Activated CD8-positive, alpha-beta memory T cell treated with anti-CD3 and anti-CD28 coated beads, Interleukin-2, amount 10 ng/mL, durations not matched to agents 7 days and 5 days (primary cell): ENCODE results near the gene STEAP3. TPM values are rescaled to one million over a fixed set of nuclear protein-coding genes. Genes with fewer than 3 reads are reported as not detected.

ENCODE experiments used
- ATAC-seq: fragments of 150-1000 bp; cut with Tn5 transposase; one replicate; pipeline ENCODE4 v1.10.0; 2021; ENCODE audit warnings: moderate library complexity
- CTCF ChIA-PET: fragments of 350-600 bp; sonication (Branson Sonifier 250); formaldehyde crosslinking; loops from one replicate; lab custom pipeline; 2021; ENCODE audit warnings: antibody characterized with exemption; lab: Charles Lee
- DNase-seq: peaks from one replicate; pipeline ENCODE4 v3.0.0-alpha.2; 2020
- H3K27ac Mint-ChIP-seq: one replicate; pipeline ENCODE4 v1.8.0; 2021; ENCODE audit warnings: mild to moderate bottlenecking, mixed read lengths
- H3K27me3 Mint-ChIP-seq: one replicate; pipeline ENCODE4 v1.8.0; 2021; ENCODE audit warnings: mixed read lengths
- H3K36me3 Mint-ChIP-seq: one replicate; pipeline ENCODE4 v1.8.0; 2021; ENCODE audit warnings: mild to moderate bottlenecking, mixed read lengths
- H3K4me1 Mint-ChIP-seq: one replicate; pipeline ENCODE4 v1.8.0; 2021; ENCODE audit warnings: mixed read lengths
- H3K4me3 Mint-ChIP-seq: one replicate; pipeline ENCODE4 v1.8.0; 2021; ENCODE audit warnings: mild to moderate bottlenecking, moderate library complexity, mixed read lengths
- H3K9me3 Mint-ChIP-seq: one replicate; pipeline ENCODE4 v1.8.0; 2022; ENCODE audit warnings: low read depth, mixed read lengths
- total RNA-seq, 2 experiments: library from RNA; stranded (reverse); gene quantifications; one replicate each; pipeline ENCODE4 v1.2.3, GENCODE V29; 2021

Gene STEAP3
- total RNA-seq, 2 experiments from 2014 or later = 0.15 to 0.68 TPM

DNA sequence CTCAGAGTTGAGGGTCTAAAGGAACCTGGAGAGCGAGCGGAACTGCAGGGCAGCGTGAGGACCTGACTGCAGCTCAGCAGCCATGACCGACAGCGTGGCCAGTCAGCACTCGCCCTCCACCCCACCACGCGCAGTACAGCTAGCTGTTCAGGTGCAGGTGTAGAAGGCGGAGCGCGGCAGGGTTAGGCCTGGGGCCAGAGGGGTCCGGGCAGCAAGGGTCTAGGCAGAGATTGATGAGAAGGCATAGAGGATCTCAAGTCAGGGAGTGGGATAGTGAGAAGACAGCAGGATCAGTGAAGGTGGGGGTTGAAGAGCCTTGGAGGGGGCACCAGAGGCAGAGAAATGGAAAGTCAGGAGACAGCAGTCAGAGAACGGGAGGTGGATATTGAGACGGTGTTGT is 71.0 kb downstream of the STEAP3 start:
- no peaks in the 10 kb centered on the region for H3K9me3 Mint-ChIP-seq
- DNase-seq (no peak), ATAC-seq (no peak)
- H3K36me3 Mint-ChIP-seq = no peaks in the 10 kb centered on the region
- H3K4me3 Mint-ChIP-seq = no peak overlapping the region
- no peaks in the 10 kb centered on the region for H3K27me3 Mint-ChIP-seq
- CTCF ChIA-PET = no interaction called here
- no peak overlapping the region for H3K27ac Mint-ChIP-seq
- no peaks in the 10 kb centered on the region for H3K4me1 Mint-ChIP-seq

DNA sequence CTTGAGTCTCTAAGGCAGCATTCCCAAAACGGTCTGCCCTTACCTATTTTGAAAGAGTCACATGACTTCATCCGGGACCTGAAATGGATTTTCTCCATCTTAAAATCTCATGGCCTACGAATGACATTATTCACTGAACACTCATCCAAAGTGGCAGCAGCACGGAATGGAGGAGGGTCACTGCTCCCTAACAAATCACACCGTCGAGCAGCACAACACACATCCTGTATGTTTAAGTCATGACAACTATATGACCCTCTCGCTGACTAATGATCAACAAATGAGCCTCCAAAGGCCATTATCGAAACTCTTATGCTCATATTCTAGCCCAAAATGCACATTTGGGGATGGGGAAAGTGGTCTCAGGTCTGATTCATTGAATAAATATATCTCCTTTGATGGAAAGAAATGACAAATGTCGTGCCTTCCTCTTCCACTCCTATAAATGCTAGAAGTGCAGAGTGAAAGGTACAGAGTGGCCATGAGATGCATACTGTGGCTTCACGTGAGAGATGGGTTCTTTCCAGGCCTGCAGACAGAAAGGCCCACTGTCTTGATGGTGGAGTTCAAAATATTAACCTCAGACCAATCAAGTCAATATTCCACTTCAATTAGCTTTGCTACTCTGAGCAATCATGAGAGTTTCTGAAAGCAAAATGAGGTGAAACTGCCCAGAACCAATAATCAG is 72.2 kb downstream of the STEAP3 start:
- H3K36me3 Mint-ChIP-seq = peaks cover under 1% of the 10 kb centered on the region
- H3K27me3 Mint-ChIP-seq = no peaks in the 10 kb centered on the region
- ATAC-seq (no peak), DNase-seq (no peak)
- H3K27ac Mint-ChIP-seq = no peak overlapping the region
- CTCF ChIA-PET = no interaction called here
- H3K9me3 Mint-ChIP-seq = no peaks in the 10 kb centered on the region
- H3K4me3 Mint-ChIP-seq = no peak overlapping the region
- no peaks in the 10 kb centered on the region for H3K4me1 Mint-ChIP-seq

DNA sequence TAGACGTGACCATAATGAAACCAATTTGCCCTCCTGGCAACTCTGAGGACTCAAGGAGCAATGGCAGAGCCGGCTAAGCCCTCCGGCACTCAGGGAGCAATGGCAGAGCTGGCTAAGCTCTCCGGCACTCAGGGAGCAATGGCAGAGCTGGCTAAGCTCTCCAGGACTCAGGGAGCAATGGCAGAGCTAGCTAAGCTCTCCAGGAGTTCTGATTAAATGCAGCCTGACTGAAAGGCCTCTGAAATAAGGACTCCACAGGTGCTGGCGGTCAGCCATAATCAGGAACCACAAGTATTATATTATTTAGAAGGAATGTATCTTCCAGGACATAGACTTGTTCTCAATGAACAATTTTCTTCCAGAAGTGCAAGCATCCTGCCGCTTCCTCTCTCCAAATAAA is 77.8 kb downstream of the STEAP3 start:
- CTCF ChIA-PET = interaction anchor here (2.4 kb wide), 1 partner anchor 10 kb away, joined by 10 read pairs; no protein-coding TSS in a partner anchor
- ATAC-seq = no peak
- no peak for DNase-seq
- Mint-ChIP-seq H3K4me1 (no peaks in the 10 kb centered on the region), H3K27me3 (no peaks in the 10 kb centered on the region), H3K27ac (no peak overlapping the region), H3K4me3 (no peak overlapping the region), H3K9me3 (no peaks in the 10 kb centered on the region), H3K36me3 (peaks cover 2% of the 10 kb centered on the region)

DNA sequence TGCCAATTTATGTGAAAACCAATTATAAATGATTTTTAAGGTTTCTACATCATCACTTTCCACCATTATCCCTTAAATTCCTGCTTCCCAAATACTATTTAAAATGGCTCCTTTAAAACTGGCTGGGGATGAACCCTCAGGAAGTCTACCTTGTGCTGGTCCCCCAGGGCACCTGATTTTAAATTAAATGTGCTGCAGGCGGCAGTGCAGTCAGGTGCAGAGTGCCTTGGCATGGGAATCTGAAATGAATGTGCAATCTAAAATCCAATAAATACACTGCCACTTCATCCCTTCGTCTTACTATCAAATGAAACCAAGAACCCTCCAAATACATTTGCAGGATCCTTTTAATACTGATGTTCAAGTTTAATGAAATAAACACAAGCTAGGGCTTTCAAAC is 81.2 kb downstream of the STEAP3 start:
- Mint-ChIP-seq H3K4me1 (no peaks in the 10 kb centered on the region), H3K27me3 (no peaks in the 10 kb centered on the region), H3K9me3 (no peaks in the 10 kb centered on the region), H3K4me3 (no peak overlapping the region), H3K27ac (no peak overlapping the region), H3K36me3 (peaks cover 2% of the 10 kb centered on the region)
- CTCF ChIA-PET = no interaction called here
- DNase-seq (no peak), ATAC-seq (no peak)

DNA sequence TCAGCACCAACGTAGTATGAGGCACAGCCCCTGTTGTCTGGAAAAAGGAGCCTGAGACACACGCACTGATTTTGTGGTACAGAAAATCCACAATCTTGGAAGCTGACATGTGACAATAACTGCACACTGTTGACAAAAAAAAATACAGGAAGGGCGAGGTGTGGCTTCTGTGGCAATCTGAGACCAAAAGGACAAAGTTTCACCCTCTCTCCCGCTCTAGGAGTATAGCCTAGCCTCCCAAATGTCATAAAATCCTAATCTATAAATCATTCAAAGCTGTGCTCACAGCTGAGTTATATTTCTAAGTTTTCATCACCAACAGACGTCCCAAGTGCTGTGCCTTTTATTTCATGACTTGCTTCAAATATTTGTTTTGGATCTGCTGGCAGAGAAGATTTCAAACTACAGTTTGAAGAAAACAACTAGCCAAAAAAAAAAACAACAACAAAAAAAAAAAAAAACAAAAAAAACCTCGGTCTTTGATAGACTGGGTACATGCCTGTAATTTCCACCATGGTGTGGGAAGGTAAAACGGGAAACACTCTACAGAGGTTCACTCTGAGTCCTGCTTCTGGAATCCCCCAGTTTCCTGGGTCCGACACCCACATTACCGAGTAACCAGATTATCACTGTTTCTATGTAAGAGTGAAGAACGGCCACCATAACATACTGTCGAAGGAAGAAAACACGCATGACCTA is 82.0 kb downstream of the STEAP3 start:
- Mint-ChIP-seq H3K4me3 (no peak overlapping the region), H3K4me1 (no peaks in the 10 kb centered on the region), H3K36me3 (peaks cover 2% of the 10 kb centered on the region), H3K9me3 (no peaks in the 10 kb centered on the region), H3K27ac (no peak overlapping the region), H3K27me3 (no peaks in the 10 kb centered on the region)
- ATAC-seq = no peak
- CTCF ChIA-PET = no interaction called here
- no peak for DNase-seq

DNA sequence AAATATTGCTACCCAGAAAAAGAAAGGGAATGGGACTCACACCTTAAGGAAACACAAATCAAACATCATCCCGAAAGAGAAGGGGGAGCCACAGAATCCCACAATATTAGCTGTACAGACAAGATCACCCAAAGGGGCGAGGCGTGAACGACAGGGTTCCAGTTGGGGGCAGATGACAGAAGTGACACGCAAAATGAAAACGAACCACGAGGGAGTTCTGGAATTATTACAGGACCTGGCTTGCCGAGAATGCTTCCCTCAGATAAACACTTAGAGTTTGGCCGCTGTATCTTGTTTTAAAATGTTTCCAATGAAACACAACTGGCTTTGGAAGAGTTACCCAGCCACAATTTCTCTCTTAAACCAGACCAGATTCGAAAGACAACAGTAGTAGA is 82.6 kb downstream of the STEAP3 start:
- DNase-seq (no peak), ATAC-seq (no peak)
- H3K9me3 Mint-ChIP-seq = no peaks in the 10 kb centered on the region
- no peak overlapping the region for H3K4me3 Mint-ChIP-seq
- CTCF ChIA-PET = no interaction called here
- H3K36me3 Mint-ChIP-seq = no peaks in the 10 kb centered on the region
- H3K4me1 Mint-ChIP-seq = no peaks in the 10 kb centered on the region
- H3K27ac Mint-ChIP-seq = no peak overlapping the region
- no peaks in the 10 kb centered on the region for H3K27me3 Mint-ChIP-seq

DNA sequence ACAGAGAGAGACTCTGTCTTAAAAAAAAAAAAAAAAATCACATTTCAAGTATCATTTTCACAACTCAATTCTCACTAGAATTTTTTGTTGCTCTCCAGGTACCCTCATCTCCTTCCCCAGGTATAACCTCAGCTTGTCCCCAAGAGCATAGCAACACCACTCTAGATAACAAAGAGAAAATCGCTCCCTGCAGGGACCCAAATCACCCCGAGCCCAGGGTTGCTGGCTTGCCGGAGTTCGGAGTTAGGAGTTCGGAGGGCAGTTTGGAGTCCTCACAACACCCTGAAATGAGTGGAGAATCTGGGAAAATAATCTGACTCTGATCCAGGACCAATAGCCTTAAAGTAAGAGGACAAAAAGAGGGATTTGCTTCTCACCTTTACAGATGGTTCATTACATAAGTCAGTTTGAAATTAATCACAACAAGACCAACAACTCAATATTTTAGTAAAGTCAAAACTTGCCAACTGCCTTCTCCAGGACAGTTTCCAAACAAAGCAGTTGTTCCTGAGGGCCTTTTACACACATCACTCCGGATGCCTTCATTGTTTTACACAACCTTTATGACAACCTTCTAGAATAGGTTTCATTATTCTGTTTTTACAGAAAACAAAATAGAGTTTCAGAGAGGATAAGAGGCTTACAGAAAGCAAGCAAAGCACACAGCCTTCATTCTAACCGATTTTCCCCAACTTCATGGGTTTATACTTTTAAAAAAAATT is 83.9 kb downstream of the STEAP3 start:
- DNase-seq (no peak), ATAC-seq (no peak)
- no peaks in the 10 kb centered on the region for H3K9me3 Mint-ChIP-seq
- H3K27ac Mint-ChIP-seq = no peak overlapping the region
- H3K36me3 Mint-ChIP-seq = no peaks in the 10 kb centered on the region
- H3K4me3 Mint-ChIP-seq = no peak overlapping the region
- no peaks in the 10 kb centered on the region for H3K4me1 Mint-ChIP-seq
- H3K27me3 Mint-ChIP-seq = no peaks in the 10 kb centered on the region
- CTCF ChIA-PET = no interaction called here

DNA sequence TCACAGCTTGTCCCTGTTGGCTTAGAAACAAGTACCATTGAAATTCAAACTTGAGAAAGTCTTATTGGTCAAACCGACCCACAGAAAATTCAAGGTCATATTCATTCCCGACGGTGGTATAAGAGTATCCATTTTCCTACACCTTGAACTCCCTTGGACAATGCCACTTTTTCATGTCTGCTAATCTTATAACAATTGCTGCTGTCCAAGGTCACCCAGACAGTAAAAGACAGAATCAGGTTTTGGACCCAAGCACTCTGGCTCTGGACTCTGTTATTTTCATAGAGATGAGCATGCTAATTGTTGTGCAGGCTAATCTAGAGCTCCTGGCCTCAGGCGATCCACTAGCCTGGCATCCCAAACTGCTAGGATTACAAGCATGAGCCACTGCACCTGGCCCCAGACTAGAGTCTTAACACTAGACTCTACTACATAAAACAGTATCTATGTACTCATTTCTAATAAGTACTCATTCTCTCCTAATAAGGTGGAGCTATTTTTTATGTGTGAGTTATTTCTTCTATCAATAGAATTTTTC is 85.2 kb downstream of the STEAP3 start:
- Mint-ChIP-seq H3K4me3 (no peak overlapping the region), H3K27me3 (no peaks in the 10 kb centered on the region), H3K4me1 (no peaks in the 10 kb centered on the region), H3K36me3 (no peaks in the 10 kb centered on the region), H3K9me3 (no peaks in the 10 kb centered on the region), H3K27ac (no peak overlapping the region)
- ATAC-seq = no peak
- CTCF ChIA-PET = interaction anchor here (0.7 to 0.8 kb wide), 2 partner anchors 28 to 72 kb away, joined by 3 read pairs; no protein-coding TSS in a partner anchor
- DNase-seq = no peak

DNA sequence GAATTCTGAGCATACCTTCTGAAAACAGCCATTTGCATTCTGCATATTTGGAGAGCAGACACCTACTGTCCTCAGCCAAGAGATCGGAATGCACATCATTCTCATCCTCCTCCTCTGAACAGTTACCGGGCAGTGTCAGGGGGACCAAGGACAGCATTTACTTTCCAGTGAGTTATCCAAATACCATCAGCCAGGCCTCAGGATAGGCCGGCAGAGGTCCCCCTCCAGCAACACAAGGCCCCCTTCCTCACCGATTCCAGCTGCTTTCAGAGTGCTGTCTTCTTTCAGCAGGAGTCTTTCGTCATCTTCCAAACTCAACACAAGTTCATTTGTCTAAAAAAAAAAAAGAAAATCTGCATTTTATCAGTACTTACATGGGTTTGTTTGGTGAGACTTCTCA is 87.7 kb downstream of the STEAP3 start:
- no peak overlapping the region for H3K27ac Mint-ChIP-seq
- ATAC-seq = no peak
- CTCF ChIA-PET = interaction anchor here (1.0 kb wide), 1 partner anchor 430 kb away, joined by 3 read pairs; no protein-coding TSS in a partner anchor
- DNase-seq = no peak
- no peaks in the 10 kb centered on the region for H3K9me3 Mint-ChIP-seq
- no peaks in the 10 kb centered on the region for H3K36me3 Mint-ChIP-seq
- no peaks in the 10 kb centered on the region for H3K27me3 Mint-ChIP-seq
- H3K4me1 Mint-ChIP-seq = no peaks in the 10 kb centered on the region
- H3K4me3 Mint-ChIP-seq = no peak overlapping the region

DNA sequence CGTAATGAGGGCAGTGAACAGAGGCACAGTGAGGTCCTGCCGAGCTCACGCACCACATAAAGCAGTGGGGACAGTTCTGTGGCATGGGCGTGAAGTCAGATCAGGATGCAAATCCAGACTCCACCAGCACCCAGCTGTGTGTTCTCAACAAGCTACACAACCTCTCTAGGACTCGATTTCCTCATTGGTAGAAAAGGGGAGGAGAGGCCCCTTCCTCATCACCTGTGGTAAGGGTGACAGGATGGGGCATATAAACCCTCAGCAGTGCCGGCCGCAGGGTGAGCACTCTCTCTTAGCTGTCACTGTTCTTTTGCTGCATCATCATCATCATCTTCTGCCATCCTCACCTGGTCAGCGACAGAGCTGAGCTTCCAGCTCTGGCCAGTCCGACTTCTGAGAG is 88.2 kb downstream of the STEAP3 start:
- Mint-ChIP-seq H3K4me1 (no peaks in the 10 kb centered on the region), H3K9me3 (no peaks in the 10 kb centered on the region), H3K27me3 (no peaks in the 10 kb centered on the region), H3K4me3 (no peak overlapping the region), H3K36me3 (no peaks in the 10 kb centered on the region), H3K27ac (no peak overlapping the region)
- DNase-seq (no peak), ATAC-seq (no peak)
- CTCF ChIA-PET = interaction anchor here (1.2 kb wide), 1 partner anchor 430 kb away, joined by 5 read pairs; no protein-coding TSS in a partner anchor

Other genes with a start within 250 kb of the STEAP3 start
- not detected for gene C1QL2, start 65.1 kb upstream of the STEAP3 start, total RNA-seq
- gene C2orf76, start 143.0 kb downstream of the STEAP3 start, total RNA-seq = 1 to 10 TPM; 6.2 to 9.9 TPM
- gene DBI, start 143.1 kb downstream of the STEAP3 start, total RNA-seq = 100 to 1,000 TPM; 151 to 179 TPM
- not detected for gene TMEM37, start 208.0 kb downstream of the STEAP3 start, total RNA-seq